Skeletal muscle tissue (tissue), 4 donors: ENCODE results near the gene HAL. TPM values are rescaled to one million over a fixed set of nuclear protein-coding genes. Genes with fewer than 3 reads are reported as not detected.

Experiments
- H3K27ac ChIP-seq: one replicate; pipeline ENCODE4 v1.7.0; 2013; ENCODE audit warnings: mild to moderate bottlenecking, low read depth, low read length, inconsistent platforms
- H3K27me3 ChIP-seq, 3 donors: one replicate each; pipeline ENCODE4 v1.7.0; 2013; ENCODE audit warnings: low read length in 3 of 3; ENCODE audit not compliant: control insufficient read depth in 3 of 3, insufficient read depth in 3 of 3
- H3K36me3 ChIP-seq, 3 donors: one replicate each; pipeline ENCODE4 v1.7.0; 2013; ENCODE audit warnings: low read length in 3 of 3; ENCODE audit not compliant: control insufficient read depth in 3 of 3, insufficient read depth in 3 of 3
- H3K4me1 ChIP-seq, 3 donors: one replicate each; pipeline ENCODE4 v1.7.0; 2013; ENCODE audit warnings: low read length in 3 of 3, mild to moderate bottlenecking in 3 of 3; ENCODE audit not compliant: control insufficient read depth in 3 of 3, insufficient read depth in 3 of 3
- H3K4me3 ChIP-seq, 3 donors: one replicate each; pipeline ENCODE4 v1.7.0; 2013; ENCODE audit warnings: low read length in 3 of 3
- H3K9ac ChIP-seq, 3 donors: one replicate each; pipeline ENCODE4 v1.7.0; 2013; ENCODE audit warnings: low read length in 3 of 3, mild to moderate bottlenecking in 3 of 3, moderate library complexity in 2 of 3, low read depth in 1 of 3
- H3K9me3 ChIP-seq, 3 donors: one replicate each; pipeline ENCODE4 v1.7.0; 2013; ENCODE audit warnings: low read length in 3 of 3; ENCODE audit not compliant: control insufficient read depth in 3 of 3
- total RNA-seq: library from RNA; depleted of rRNA; stranded (reverse); fragments of >200 nt; gene quantifications from one replicate; pipeline ENCODE4 v1.2.3, GENCODE V29; 2014
- donor health status: Osteomylitis.

HAL gene
- 0.52 TPM for total RNA-seq

GRCh38 chr12:95996034-95996658 is at the start of gene HAL:
Gene HAL, minus strand, starts transcription at chr12:95996344. Its CDS starts 434 bp downstream, at chr12:95995910.
- H3K27ac ChIP-seq = no peak within 1 kb of the TSS

GRCh38 chr12:96045566-96045965 is 49.4 kb upstream of the HAL start:
- no peak overlapping the region for H3K4me3 ChIP-seq
- peaks cover 0 to 13% (median 0%) of the 10 kb centered on the region in 3 donors for H3K4me1 ChIP-seq
- no peaks in the 10 kb centered on the region for H3K9me3 ChIP-seq
- H3K9ac ChIP-seq = no peak overlapping the region
- H3K27me3 ChIP-seq = no peaks in the 10 kb centered on the region
- H3K36me3 ChIP-seq = no peaks in the 10 kb centered on the region
- no peak overlapping the region for H3K27ac ChIP-seq

More at GRCh38 chr12:95996034-95996658, at the start of gene HAL:
- Histone ChIP-seq H3K9me3 (no peaks in the 10 kb centered on the region), H3K27me3 (no peaks in the 10 kb centered on the region), H3K36me3 (peaks cover 0 to 9% (median 2%) of the 10 kb centered on the region in 3 donors), H3K4me3 (no peak within 1 kb of the TSS), H3K9ac (no peak within 1 kb of the TSS), H3K4me1 (no peaks in the 10 kb centered on the region)

GRCh38 chr12:96044943-96045290 is 48.8 kb upstream of the HAL start:
- Histone ChIP-seq H3K9ac (no peak overlapping the region), H3K4me3 (no peak overlapping the region), H3K27me3 (no peaks in the 10 kb centered on the region), H3K36me3 (no peaks in the 10 kb centered on the region), H3K9me3 (no peaks in the 10 kb centered on the region), H3K27ac (no peak overlapping the region), H3K4me1 (peaks cover 0 to 13% (median 0%) of the 10 kb centered on the region in 3 donors)

- Histone ChIP-seq H3K4me1 (peaks cover 0 to 13% (median 0%) of the 10 kb centered on the region in 3 donors), H3K36me3 (no peaks in the 10 kb centered on the region), H3K4me3 (no peak overlapping the region), H3K9ac (no peak overlapping the region), H3K9me3 (no peaks in the 10 kb centered on the region), H3K27me3 (no peaks in the 10 kb centered on the region), H3K27ac (no peak overlapping the region)
Observed at GRCh38 chr12:96044017-96044942, 48.1 kb upstream of the HAL start.

- Histone ChIP-seq H3K9ac (no peak overlapping the region), H3K9me3 (no peaks in the 10 kb centered on the region), H3K4me3 (no peak overlapping the region), H3K4me1 (peaks cover 0 to 5% (median 0%) of the 10 kb centered on the region in 3 donors), H3K27ac (no peak overlapping the region), H3K27me3 (no peaks in the 10 kb centered on the region), H3K36me3 (no peaks in the 10 kb centered on the region)
Observed at GRCh38 chr12:96041181-96041580, 45.0 kb upstream of the HAL start.

GRCh38 chr12:96040305-96041133 is 44.4 kb upstream of the HAL start:
- Histone ChIP-seq H3K36me3 (no peaks in the 10 kb centered on the region), H3K27me3 (no peaks in the 10 kb centered on the region), H3K27ac (no peak overlapping the region), H3K9ac (no peak overlapping the region), H3K9me3 (no peaks in the 10 kb centered on the region), H3K4me3 (no peak overlapping the region), H3K4me1 (peaks cover 0 to 8% (median 0%) of the 10 kb centered on the region in 3 donors)

- Histone ChIP-seq H3K36me3 (no peaks in the 10 kb centered on the region), H3K27me3 (no peaks in the 10 kb centered on the region), H3K9me3 (no peaks in the 10 kb centered on the region), H3K27ac (no peak overlapping the region), H3K9ac (no peak overlapping the region), H3K4me3 (no peak overlapping the region), H3K4me1 (peaks cover 4 to 13% (median 5%) of the 10 kb centered on the region in 3 donors)
Observed at GRCh38 chr12:96039516-96039915, 43.4 kb upstream of the HAL start.

- H3K36me3 ChIP-seq = no peaks in the 10 kb centered on the region
- H3K27me3 ChIP-seq = no peaks in the 10 kb centered on the region
- no peak overlapping the region for H3K9ac ChIP-seq
- no peak overlapping the region for H3K4me3 ChIP-seq
- no peaks in the 10 kb centered on the region for H3K9me3 ChIP-seq
- peaks cover 13 to 19% (median 14%) of the 10 kb centered on the region in 3 donors for H3K4me1 ChIP-seq
- H3K27ac ChIP-seq = no peak overlapping the region
Observed at GRCh38 chr12:96036765-96037455, 40.8 kb upstream of the HAL start.
